HepG2 (cell line): ENCODE results near the gene ZNF771. TPM values are rescaled to one million over a fixed set of nuclear protein-coding genes. Genes with fewer than 3 reads are reported as not detected.

ENCODE experiments used
- GATAD1 ChIP-seq: IDR thresholded peaks from 2 replicates; pipeline ENCODE4 v1.6.1; 2016; ENCODE audit warnings: missing genetic modification reagents, missing compliant biosample characterization
- ISX ChIP-seq: sonication (generic); formaldehyde crosslinking; conservative IDR thresholded peaks from 2 replicates; pipeline ENCODE4 v1.5.0; 2020; ENCODE audit warnings: missing genetic modification reagents
- KLF9 ChIP-seq: IDR thresholded peaks from 2 replicates; pipeline ENCODE4 v1.6.1; 2016; ENCODE audit warnings: low read depth
- MBD4 ChIP-seq: IDR thresholded peaks from 2 replicates; pipeline ENCODE4 v1.6.1; 2012; ENCODE audit warnings: low read length, inconsistent platforms, borderline replicate concordance
- MYC ChIP-seq: sonication (generic); formaldehyde crosslinking; IDR thresholded peaks from 2 replicates; pipeline ENCODE4 v1.9.0; 2021; ENCODE audit warnings: missing genetic modification reagents, borderline replicate concordance
- NFYC ChIP-seq: IDR thresholded peaks from 2 replicates; pipeline ENCODE4 v1.6.1; 2016; ENCODE audit warnings: missing genetic modification reagents, missing compliant biosample characterization
- RAD21 ChIP-seq: fragments of 450-650 bp; formaldehyde crosslinking; IDR thresholded peaks from 2 replicates; pipeline ENCODE4 v1.5.0; 2020; ENCODE audit warnings: mild to moderate bottlenecking
- SRF ChIP-seq: IDR thresholded peaks from 2 replicates; pipeline ENCODE4 v1.6.1; 2011; ENCODE audit warnings: mild to moderate bottlenecking, low read depth, low read length, moderate library complexity
- SRY ChIP-seq: sonication (generic); formaldehyde crosslinking; IDR thresholded peaks from 2 replicates; pipeline ENCODE4 v1.8.0; 2022; ENCODE audit warnings: mild to moderate bottlenecking, missing genetic modification reagents
- STAG1 ChIP-seq: sonication (generic); formaldehyde crosslinking; IDR thresholded peaks from 2 replicates; pipeline ENCODE4 v1.4.0; 2020; ENCODE audit warnings: missing genetic modification reagents
- TMF1 ChIP-seq: sonication (generic); formaldehyde crosslinking; IDR thresholded peaks from 2 replicates; pipeline ENCODE4 v1.8.1; 2022; ENCODE audit warnings: low read depth, missing genetic modification reagents
- ZFP82 ChIP-seq: sonication (generic); formaldehyde crosslinking; IDR thresholded peaks from 2 replicates; pipeline ENCODE4 v1.5.1; 2020; ENCODE audit warnings: mild to moderate bottlenecking, missing genetic modification reagents, borderline replicate concordance
- ZFYVE20 ChIP-seq: sonication (generic); formaldehyde crosslinking; IDR thresholded peaks from 2 replicates; pipeline ENCODE4 v1.8.0; 2023; ENCODE audit warnings: low read depth, mild to moderate bottlenecking, moderate library complexity, missing genetic modification reagents, borderline replicate concordance
- ZNF460 ChIP-seq: sonication (generic); formaldehyde crosslinking; IDR thresholded peaks from 2 replicates; pipeline ENCODE4 v1.5.1; 2020; ENCODE audit warnings: missing genetic modification reagents, mild to moderate bottlenecking, borderline replicate concordance
- ZNF619 ChIP-seq: sonication (generic); formaldehyde crosslinking; IDR thresholded peaks from 2 replicates; pipeline ENCODE4 v1.4.0; 2020; ENCODE audit warnings: mild to moderate bottlenecking, missing genetic modification reagents
- ZNF879 ChIP-seq: sonication (generic); formaldehyde crosslinking; IDR thresholded peaks from 2 replicates; pipeline ENCODE4 v1.8.1; 2023; ENCODE audit warnings: missing genetic modification reagents
- polyA plus RNA-seq, 8 experiments: library from polyadenylated mRNA; depleted of rRNA in 3 of 8; stranded (reverse) in 7 of 8; unstranded in 1 of 8; fragments of >200 nt; fragmentation: Illumina TruSeq in 4 of 8; extraction: Trizol in 4 of 8; gene quantifications; 2 replicates each; pipeline versions ENCODE4 v1.2.1 to v1.2.3, GENCODE V29; 2011 to 2016; ENCODE audit warnings: low read depth in 4 of 8, missing spikeins in 1 of 8, mixed read lengths in 1 of 8; ENCODE audit not compliant: insufficient read depth in 1 of 8
- total RNA-seq, 5 experiments: library from RNA; depleted of rRNA; stranded (reverse); fragments of >200 nt; fragmentation: Illumina TruSeq; extraction: Trizol; gene quantifications; 2 replicates each; pipeline ENCODE4 v1.2.3, GENCODE V29; 2016; ENCODE audit warnings: low read depth in 1 of 5
- TF ChIP-seq, protein P1 (sequence below): sonication (generic); formaldehyde crosslinking; IDR thresholded peaks from 2 replicates; pipeline ENCODE4 v1.5.1; 2020; ENCODE audit warnings: missing genetic modification reagents, mild to moderate bottlenecking, borderline replicate concordance
- TF ChIP-seq, protein P2 (sequence below): sonication (generic); formaldehyde crosslinking; IDR thresholded peaks from 2 replicates; pipeline ENCODE4 v1.4.0; 2020; ENCODE audit warnings: missing genetic modification reagents
- TF ChIP-seq, protein P3 (sequence below): sonication (generic); formaldehyde crosslinking; IDR thresholded peaks from 2 replicates; pipeline ENCODE4 v1.5.0; 2020; ENCODE audit warnings: missing genetic modification reagents
- TF ChIP-seq, protein P4 (sequence below): fragments of 450-650 bp; IDR thresholded peaks from 2 replicates; pipeline ENCODE4 v1.6.1; 2017; ENCODE audit warnings: mild to moderate bottlenecking
- TF ChIP-seq, protein P5 (sequence below): sonication (generic); formaldehyde crosslinking; IDR thresholded peaks from 2 replicates; pipeline ENCODE4 v1.5.0; 2020; ENCODE audit warnings: mild to moderate bottlenecking, missing genetic modification reagents

Gene ZNF771
- total and polyA plus RNA-seq, 2 of the 13 experiments (the other 11 are each of a cell fraction or from before 2014, with no cell fraction given): 5.0 to 11.8 TPM

DNA sequence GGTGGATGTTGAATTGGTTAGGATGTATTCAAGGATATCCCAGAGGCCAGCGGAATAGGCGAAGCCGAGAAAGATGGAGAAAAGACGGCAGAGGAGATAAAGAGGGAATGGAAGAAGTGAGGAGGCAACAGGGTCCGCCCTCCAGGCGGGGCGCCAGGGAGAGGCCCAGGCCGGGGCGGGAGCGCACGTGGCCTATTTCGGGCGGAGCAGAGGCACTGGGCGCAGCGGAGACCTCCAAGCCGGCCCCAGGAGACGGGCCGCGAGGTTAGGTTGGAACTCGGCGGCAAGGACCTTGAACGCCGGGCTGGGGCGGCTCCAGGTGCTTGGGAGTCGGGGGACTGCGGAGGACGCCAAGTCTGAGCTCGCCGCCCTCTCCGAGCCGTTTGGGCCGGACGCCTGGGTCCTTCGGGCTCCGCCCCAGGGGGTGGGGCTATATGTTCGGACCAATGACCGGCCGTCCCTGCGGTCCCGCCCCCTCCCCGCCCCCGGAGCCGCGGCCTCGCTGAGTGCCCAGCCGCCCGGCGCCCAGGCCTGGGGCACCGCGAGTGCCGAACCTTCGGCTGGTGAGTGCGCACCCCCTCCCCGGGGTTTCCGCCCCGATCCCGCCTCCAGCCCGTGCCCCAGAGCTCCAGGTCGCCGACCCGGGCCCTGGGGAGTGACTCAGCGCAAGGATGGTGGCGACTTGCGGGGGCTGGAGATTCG is at the start of gene ZNF771 (continued):
- TF ChIP-seq, protein P1, sequence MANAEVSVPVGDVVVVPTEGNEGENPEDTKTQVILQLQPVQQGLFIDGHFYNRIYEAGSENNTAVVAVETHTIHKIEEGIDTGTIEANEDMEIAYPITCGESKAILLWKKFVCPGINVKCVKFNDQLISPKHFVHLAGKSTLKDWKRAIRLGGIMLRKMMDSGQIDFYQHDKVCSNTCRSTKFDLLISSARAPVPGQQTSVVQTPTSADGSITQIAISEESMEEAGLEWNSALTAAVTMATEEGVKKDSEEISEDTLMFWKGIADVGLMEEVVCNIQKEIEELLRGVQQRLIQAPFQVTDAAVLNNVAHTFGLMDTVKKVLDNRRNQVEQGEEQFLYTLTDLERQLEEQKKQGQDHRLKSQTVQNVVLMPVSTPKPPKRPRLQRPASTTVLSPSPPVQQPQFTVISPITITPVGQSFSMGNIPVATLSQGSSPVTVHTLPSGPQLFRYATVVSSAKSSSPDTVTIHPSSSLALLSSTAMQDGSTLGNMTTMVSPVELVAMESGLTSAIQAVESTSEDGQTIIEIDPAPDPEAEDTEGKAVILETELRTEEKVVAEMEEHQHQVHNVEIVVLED (CRISPR knock-in tag): peak; percentile 64; the same call in 1 of the 2 replicates
- TF ChIP-seq STAG1 (CRISPR knock-in tag) (0 out of 2 replicates have a peak, but pooled peaks have one; percentile 33), ZNF879 (no peak), ZFYVE20 (CRISPR knock-in tag) (no peak), MYC (CRISPR knock-in tag) (peak; percentile 99), RAD21 (CRISPR knock-in tag) (peak; percentile 75), TMF1 (peak; percentile 69; the same call in 1 of the 2 replicates), NFYC (CRISPR knock-in tag) (peak; percentile 76), MBD4 (no peak), SRY (peak; percentile 56), KLF9 (peak; percentile 70; the same call in 1 of the 2 replicates), GATAD1 (CRISPR knock-in tag) (no peak), ZNF460 (CRISPR knock-in tag) (no peak), ZFP82 (CRISPR knock-in tag) (no peak), SRF (no peak), ZNF619 (peak; percentile 49), ISX (no peak)
- TF ChIP-seq, protein P2, sequence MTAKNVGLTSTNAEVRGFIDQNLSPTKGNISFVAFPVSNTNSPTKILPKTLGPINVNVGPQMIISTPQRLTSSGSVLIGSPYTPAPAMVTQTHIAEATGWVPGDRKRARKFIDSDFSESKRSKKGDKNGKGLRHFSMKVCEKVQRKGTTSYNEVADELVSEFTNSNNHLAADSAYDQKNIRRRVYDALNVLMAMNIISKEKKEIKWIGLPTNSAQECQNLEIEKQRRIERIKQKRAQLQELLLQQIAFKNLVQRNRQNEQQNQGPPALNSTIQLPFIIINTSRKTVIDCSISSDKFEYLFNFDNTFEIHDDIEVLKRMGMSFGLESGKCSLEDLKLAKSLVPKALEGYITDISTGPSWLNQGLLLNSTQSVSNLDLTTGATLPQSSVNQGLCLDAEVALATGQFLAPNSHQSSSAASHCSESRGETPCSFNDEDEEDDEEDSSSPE: peak; percentile 67
- TF ChIP-seq, protein P3, sequence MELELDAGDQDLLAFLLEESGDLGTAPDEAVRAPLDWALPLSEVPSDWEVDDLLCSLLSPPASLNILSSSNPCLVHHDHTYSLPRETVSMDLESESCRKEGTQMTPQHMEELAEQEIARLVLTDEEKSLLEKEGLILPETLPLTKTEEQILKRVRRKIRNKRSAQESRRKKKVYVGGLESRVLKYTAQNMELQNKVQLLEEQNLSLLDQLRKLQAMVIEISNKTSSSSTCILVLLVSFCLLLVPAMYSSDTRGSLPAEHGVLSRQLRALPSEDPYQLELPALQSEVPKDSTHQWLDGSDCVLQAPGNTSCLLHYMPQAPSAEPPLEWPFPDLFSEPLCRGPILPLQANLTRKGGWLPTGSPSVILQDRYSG: no peak
- TF ChIP-seq, protein P4, sequence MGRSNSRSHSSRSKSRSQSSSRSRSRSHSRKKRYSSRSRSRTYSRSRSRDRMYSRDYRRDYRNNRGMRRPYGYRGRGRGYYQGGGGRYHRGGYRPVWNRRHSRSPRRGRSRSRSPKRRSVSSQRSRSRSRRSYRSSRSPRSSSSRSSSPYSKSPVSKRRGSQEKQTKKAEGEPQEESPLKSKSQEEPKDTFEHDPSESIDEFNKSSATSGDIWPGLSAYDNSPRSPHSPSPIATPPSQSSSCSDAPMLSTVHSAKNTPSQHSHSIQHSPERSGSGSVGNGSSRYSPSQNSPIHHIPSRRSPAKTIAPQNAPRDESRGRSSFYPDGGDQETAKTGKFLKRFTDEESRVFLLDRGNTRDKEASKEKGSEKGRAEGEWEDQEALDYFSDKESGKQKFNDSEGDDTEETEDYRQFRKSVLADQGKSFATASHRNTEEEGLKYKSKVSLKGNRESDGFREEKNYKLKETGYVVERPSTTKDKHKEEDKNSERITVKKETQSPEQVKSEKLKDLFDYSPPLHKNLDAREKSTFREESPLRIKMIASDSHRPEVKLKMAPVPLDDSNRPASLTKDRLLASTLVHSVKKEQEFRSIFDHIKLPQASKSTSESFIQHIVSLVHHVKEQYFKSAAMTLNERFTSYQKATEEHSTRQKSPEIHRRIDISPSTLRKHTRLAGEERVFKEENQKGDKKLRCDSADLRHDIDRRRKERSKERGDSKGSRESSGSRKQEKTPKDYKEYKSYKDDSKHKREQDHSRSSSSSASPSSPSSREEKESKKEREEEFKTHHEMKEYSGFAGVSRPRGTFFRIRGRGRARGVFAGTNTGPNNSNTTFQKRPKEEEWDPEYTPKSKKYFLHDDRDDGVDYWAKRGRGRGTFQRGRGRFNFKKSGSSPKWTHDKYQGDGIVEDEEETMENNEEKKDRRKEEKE: no peak
- TF ChIP-seq, protein P5, sequence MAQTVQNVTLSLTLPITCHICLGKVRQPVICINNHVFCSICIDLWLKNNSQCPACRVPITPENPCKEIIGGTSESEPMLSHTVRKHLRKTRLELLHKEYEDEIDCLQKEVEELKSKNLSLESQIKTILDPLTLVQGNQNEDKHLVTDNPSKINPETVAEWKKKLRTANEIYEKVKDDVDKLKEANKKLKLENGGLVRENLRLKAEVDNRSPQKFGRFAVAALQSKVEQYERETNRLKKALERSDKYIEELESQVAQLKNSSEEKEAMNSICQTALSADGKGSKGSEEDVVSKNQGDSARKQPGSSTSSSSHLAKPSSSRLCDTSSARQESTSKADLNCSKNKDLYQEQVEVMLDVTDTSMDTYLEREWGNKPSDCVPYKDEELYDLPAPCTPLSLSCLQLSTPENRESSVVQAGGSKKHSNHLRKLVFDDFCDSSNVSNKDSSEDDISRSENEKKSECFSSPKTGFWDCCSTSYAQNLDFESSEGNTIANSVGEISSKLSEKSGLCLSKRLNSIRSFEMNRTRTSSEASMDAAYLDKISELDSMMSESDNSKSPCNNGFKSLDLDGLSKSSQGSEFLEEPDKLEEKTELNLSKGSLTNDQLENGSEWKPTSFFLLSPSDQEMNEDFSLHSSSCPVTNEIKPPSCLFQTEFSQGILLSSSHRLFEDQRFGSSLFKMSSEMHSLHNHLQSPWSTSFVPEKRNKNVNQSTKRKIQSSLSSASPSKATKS (CRISPR knock-in tag): no peak
